NT2/D1 (cell line): ENCODE data around the gene PGA4.

Experiments used
- SUZ12 ChIP-seq: IDR thresholded peaks from 2 replicates; pipeline ENCODE4 v1.6.1; 2011; ENCODE audit not compliant: insufficient read length, insufficient read depth; ENCODE audit errors: extremely low read depth
- YY1 ChIP-seq: IDR thresholded peaks from 2 replicates; pipeline ENCODE4 v1.6.1; 2011; ENCODE audit not compliant: insufficient read length, insufficient read depth
- ZNF274 ChIP-seq: IDR thresholded peaks from 2 replicates; pipeline ENCODE4 v1.6.1; 2011; ENCODE audit warnings: mild to moderate bottlenecking, low read depth, low read length

DNA sequence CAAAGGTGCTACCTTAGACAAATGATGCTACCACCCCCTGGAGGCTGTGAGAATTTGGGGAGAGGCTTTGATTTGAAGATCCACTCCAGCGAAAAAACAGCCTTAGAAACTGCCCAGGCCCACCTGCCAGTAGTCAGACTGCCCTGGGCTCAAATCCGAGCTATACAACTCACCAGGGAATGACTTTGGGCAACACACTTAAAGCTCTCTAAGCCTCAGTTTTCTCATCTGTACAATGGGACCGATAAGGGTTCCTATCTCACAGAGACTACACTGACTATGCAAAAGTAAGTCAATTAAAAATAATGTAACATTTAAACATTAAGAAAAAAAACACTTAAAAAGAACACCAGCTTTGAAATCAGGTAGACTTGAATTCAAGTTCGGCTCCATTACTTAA, 53.0 kb downstream of the PGA4 start:
- TF ChIP-seq YY1 (no peak), ZNF274 (no peak), SUZ12 (no peak)
